Measurements from ENCODE around the gene OAS3.

Gene OAS3

DNA sequence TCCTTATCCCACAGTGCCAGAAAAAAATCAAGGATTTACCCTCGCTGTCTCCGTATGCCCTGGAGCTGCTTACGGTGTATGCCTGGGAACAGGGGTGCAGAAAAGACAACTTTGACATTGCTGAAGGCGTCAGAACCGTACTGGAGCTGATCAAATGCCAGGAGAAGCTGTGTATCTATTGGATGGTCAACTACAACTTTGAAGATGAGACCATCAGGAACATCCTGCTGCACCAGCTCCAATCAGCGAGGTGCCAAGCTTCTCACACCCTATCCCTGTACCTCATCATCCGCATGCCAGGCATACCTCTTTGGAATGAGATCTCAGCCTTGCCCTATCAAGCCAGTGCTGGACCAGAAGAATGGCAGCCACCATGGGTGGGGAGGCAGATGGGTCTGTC is 59.2 kb downstream of the OAS3 start:
- H3K27ac ChIP-seq (ENCODE audit: extremely low read depth, low read depth, low read length), result no peak overlapping the region
- CTCF ChIA-PET, result interaction anchor here (0.6 to 1.4 kb wide), 3 partner anchors 10 to 28 kb away, joined by 3 to 6 read pairs (median 3); no protein-coding TSS in a partner anchor
- POLR2A ChIA-PET, result no interaction called here

GRCh38 chr12:112998987-112999767 is 60.9 kb downstream of the OAS3 start:
- ChIA-PET CTCF (interaction anchor here (0.9 kb wide), 1 partner anchor 10 kb away, joined by 4 read pairs; no protein-coding TSS in a partner anchor), POLR2A (no interaction called here)
- Histone ChIP-seq H3K4me3 (ENCODE audit: low read depth, low read length) (no peak overlapping the region), H3K27ac (ENCODE audit: extremely low read depth, low read depth, low read length) (no peak overlapping the region), H3K9me3 (ENCODE audit: control insufficient read depth, insufficient read depth, low read depth, low read length) (no peaks in the 10 kb centered on the region), H3K36me3 (ENCODE audit: control insufficient read depth in 2 of 2, insufficient read depth in 1 of 2, low read length in 2 of 2) (no peaks in the 10 kb centered on the region), H3K4me1 (ENCODE audit: control insufficient read depth, insufficient read depth, low read length) (no peaks in the 10 kb centered on the region)
- TF ChIP-seq ZNF24 (tag by site-specific recombination; IDR thresholded peaks at IDR 0.05) (no peak), WT1 (tag by site-specific recombination; IDR thresholded peaks at IDR 0.05) (no peak), ZNF701 (tag by site-specific recombination; IDR thresholded peaks at IDR 0.05) (no peak), ZSCAN23 (tag by site-specific recombination; IDR thresholded peaks at IDR 0.05) (no peak), ZNF610 (tag by site-specific recombination; IDR thresholded peaks at IDR 0.05; ENCODE audit: borderline replicate concordance) (no peak), ZNF292 (tag by site-specific recombination; IDR thresholded peaks at IDR 0.05; ENCODE audit: borderline replicate concordance, low read depth) (no peak)

More for the DNA sequence above, 59.2 kb downstream of the OAS3 start:
- Histone ChIP-seq H3K4me3 (ENCODE audit: low read depth, low read length) (no peak overlapping the region), H3K9me3 (ENCODE audit: control insufficient read depth, insufficient read depth, low read depth, low read length) (no peaks in the 10 kb centered on the region), H3K36me3 (ENCODE audit: control insufficient read depth in 2 of 2, insufficient read depth in 1 of 2, low read length in 2 of 2) (no peaks in the 10 kb centered on the region), H3K4me1 (ENCODE audit: control insufficient read depth, insufficient read depth, low read length) (no peaks in the 10 kb centered on the region)
- TF ChIP-seq ZNF10 (tag by site-specific recombination; IDR thresholded peaks at IDR 0.05) (no peak), MZF1 (tag by site-specific recombination; IDR thresholded peaks at IDR 0.05; ENCODE audit: borderline replicate concordance) (no peak), ZSCAN23 (tag by site-specific recombination; IDR thresholded peaks at IDR 0.05) (no peak), ZNF146 (tag by site-specific recombination; IDR thresholded peaks at IDR 0.05) (no peak), ZNF175 (tag by site-specific recombination; IDR thresholded peaks at IDR 0.05) (no peak), ZSCAN30 (tag by site-specific recombination; IDR thresholded peaks at IDR 0.05) (no peak), ZNF362 (tag by site-specific recombination; IDR thresholded peaks at IDR 0.05) (no peak), ZBTB7A (tag by site-specific recombination; IDR thresholded peaks at IDR 0.05; ENCODE audit: low read depth) (no peak), ZNF518A (tag by site-specific recombination; conservative IDR thresholded peaks at IDR 0.05; ENCODE audit: low read depth) (no peak), ZNF747 (tag by site-specific recombination; IDR thresholded peaks at IDR 0.05) (no peak), ZNF701 (tag by site-specific recombination; IDR thresholded peaks at IDR 0.05) (no peak), ZNF521 (tag by site-specific recombination; IDR thresholded peaks at IDR 0.05) (no peak), ZNF549 (tag by site-specific recombination; IDR thresholded peaks at IDR 0.05) (no peak), ZNF114 (tag by site-specific recombination; IDR thresholded peaks at IDR 0.05) (no peak)
